ENCODE results near the gene RNU1-4.
"Not testable (repeated sequence)": the region's sequence is repeated elsewhere in the genome, so short reads cannot be mapped to it uniquely, and the experiment has no call there.

DNA sequence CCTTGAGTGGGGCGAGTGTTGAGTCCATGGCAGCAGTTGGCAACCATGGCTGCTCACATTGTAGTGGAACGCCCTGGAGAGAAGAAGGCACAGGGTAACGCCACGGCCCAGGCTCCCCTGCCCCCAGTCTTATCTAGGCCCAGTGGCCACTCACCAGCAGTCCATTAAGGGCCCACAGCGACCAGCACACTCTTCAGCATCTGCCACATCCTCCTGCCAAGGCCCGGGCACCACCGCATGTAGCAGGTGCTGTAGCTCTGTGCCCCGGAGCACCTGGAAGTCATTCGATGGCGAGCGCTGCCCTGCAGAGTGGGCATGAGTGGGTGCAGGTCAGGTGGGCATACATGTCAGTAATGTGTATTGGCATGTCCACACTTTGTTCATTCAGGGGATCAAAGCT is 20.5 kb downstream of the RNU1-4 start:
- not testable (repeated sequence) for TF ChIP-seq POLR2A (IDR thresholded peaks at IDR 0.05)
- TF ChIP-seq, protein P1, sequence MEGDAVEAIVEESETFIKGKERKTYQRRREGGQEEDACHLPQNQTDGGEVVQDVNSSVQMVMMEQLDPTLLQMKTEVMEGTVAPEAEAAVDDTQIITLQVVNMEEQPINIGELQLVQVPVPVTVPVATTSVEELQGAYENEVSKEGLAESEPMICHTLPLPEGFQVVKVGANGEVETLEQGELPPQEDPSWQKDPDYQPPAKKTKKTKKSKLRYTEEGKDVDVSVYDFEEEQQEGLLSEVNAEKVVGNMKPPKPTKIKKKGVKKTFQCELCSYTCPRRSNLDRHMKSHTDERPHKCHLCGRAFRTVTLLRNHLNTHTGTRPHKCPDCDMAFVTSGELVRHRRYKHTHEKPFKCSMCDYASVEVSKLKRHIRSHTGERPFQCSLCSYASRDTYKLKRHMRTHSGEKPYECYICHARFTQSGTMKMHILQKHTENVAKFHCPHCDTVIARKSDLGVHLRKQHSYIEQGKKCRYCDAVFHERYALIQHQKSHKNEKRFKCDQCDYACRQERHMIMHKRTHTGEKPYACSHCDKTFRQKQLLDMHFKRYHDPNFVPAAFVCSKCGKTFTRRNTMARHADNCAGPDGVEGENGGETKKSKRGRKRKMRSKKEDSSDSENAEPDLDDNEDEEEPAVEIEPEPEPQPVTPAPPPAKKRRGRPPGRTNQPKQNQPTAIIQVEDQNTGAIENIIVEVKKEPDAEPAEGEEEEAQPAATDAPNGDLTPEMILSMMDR (IDR thresholded peaks at IDR 0.05) = not testable (repeated sequence)

Measured in body of pancreas (tissue), 4 donors.